PFSK-1 (cell line): ENCODE measurements around the gene ZSCAN4. TPM values are rescaled to one million over a fixed set of nuclear protein-coding genes. Genes with fewer than 3 reads are reported as not detected.

ENCODE experiments used
- FOXP2 ChIP-seq: optimal IDR thresholded peaks from 2 replicates; pipeline ENCODE3; 2011; ENCODE audit warnings: borderline replicate concordance, control low read depth, inconsistent platforms; ENCODE audit not compliant: insufficient read depth; ENCODE audit errors: extremely low read length, extremely low read depth
- POLR2AphosphoS5 ChIP-seq: IDR thresholded peaks from 2 replicates; pipeline ENCODE4 v1.6.1; 2012; ENCODE audit warnings: low read depth, mild to moderate bottlenecking, control low read depth, low read length, moderate library complexity
- REST ChIP-seq, 2 experiments: IDR thresholded peaks; 2 replicates each; pipeline versions ENCODE4 v1.6.1 to v1.8.0; 2011 to 2012; ENCODE audit warnings: low read depth in 2 of 2, low read length in 2 of 2, control low read depth in 1 of 2, inconsistent platforms in 1 of 2, mild to moderate bottlenecking in 1 of 2, moderate library complexity in 1 of 2; ENCODE audit not compliant: insufficient read depth in 1 of 2
- SIN3A ChIP-seq: IDR thresholded peaks from 2 replicates; pipeline ENCODE4 v1.6.1; 2012; ENCODE audit warnings: mild to moderate bottlenecking, low read length, moderate library complexity, borderline replicate concordance; ENCODE audit not compliant: insufficient read depth
- TAF1 ChIP-seq: IDR thresholded peaks from 2 replicates; pipeline ENCODE4 v1.6.1; 2012; ENCODE audit warnings: low read length, control low read depth, borderline replicate concordance; ENCODE audit not compliant: insufficient read depth
- polyA plus RNA-seq: library from polyadenylated mRNA; unstranded; fragments of >200 nt; gene quantifications from one replicate; pipeline ENCODE4 v1.2.1, GENCODE V29; 2012; ENCODE audit warnings: low read depth, missing spikeins; ENCODE audit not compliant: insufficient read length

The ZSCAN4 gene
- not detected for polyA plus RNA-seq

GRCh38 chr19:57668635-57669034 lies at the start of gene ZSCAN4:
Gene ZSCAN4, plus strand, starts transcription at chr19:57668935. Its CDS starts 7,211 bp downstream, at chr19:57676146.
- no peak for TF ChIP-seq FOXP2
- TF ChIP-seq POLR2AphosphoS5: no peak
- TF ChIP-seq REST (IDR thresholded peaks at IDR 0.05; ENCODE audit: insufficient read depth in 1 of 2, low read depth in 2 of 2, low read length in 2 of 2): no peak
- TF ChIP-seq TAF1: no peak
- TF ChIP-seq SIN3A: no peak

- TF ChIP-seq FOXP2 (no peak), SIN3A (no peak), REST (IDR thresholded peaks at IDR 0.05; ENCODE audit: insufficient read depth in 1 of 2, low read depth in 2 of 2, low read length in 2 of 2) (no peak), TAF1 (no peak), POLR2AphosphoS5 (no peak)
These were observed 47.9 kb upstream of the ZSCAN4 start for GRCh38 chr19:57620673-57621348.

- TF ChIP-seq TAF1 (no peak), REST (IDR thresholded peaks at IDR 0.05; ENCODE audit: insufficient read depth in 1 of 2, low read depth in 2 of 2, low read length in 2 of 2) (no peak)
These were observed 45.6 kb upstream of the ZSCAN4 start for GRCh38 chr19:57623091-57623490.

- peak; percentile 69; the same call in 1 of the 2 replicates for TF ChIP-seq POLR2AphosphoS5
- peak; percentile 69; the same call in 1 of the 2 replicates for TF ChIP-seq SIN3A
- no peak for TF ChIP-seq REST (IDR thresholded peaks at IDR 0.05; ENCODE audit: insufficient read depth in 1 of 2, low read depth in 2 of 2, low read length in 2 of 2)
- no peak for TF ChIP-seq FOXP2
- TF ChIP-seq TAF1: 0 out of 2 replicates have a peak, but pooled peaks have one; percentile 44
These were observed 35.5 kb upstream of the ZSCAN4 start, which contains the start of gene ZNF211 for GRCh38 chr19:57632987-57633831. Gene ZNF211, plus strand, starts transcription at chr19:57633168. Its CDS starts 179 bp downstream, at chr19:57633347.
